Skeletal muscle satellite cell (primary cell): ENCODE measurements around the gene LTA4H.
"Not testable (repeated sequence)": the region's sequence is repeated elsewhere in the genome, so short reads cannot be mapped to it uniquely, and the experiment has no call there.

Experiments used
- H3K27me3 ChIP-seq: 2 replicates; pipeline ENCODE4 v1.7.0; 2013; ENCODE audit warnings: low read length; ENCODE audit not compliant: control insufficient read depth, insufficient read depth
- H3K36me3 ChIP-seq: 2 replicates; pipeline ENCODE4 v1.7.0; 2013; ENCODE audit warnings: mild to moderate bottlenecking, control low read depth, low read length; ENCODE audit not compliant: insufficient read depth
- H3K4me1 ChIP-seq: 2 replicates; pipeline ENCODE4 v1.7.0; 2013; ENCODE audit warnings: low read length; ENCODE audit not compliant: control insufficient read depth, insufficient read depth
- H3K4me2 ChIP-seq: 2 replicates; pipeline ENCODE4 v1.7.0; 2013; ENCODE audit warnings: mild to moderate bottlenecking, low read length
- H3K4me3 ChIP-seq: 2 replicates; pipeline ENCODE4 v1.7.0; 2013; ENCODE audit warnings: low read length
- H3K9ac ChIP-seq: 2 replicates; pipeline ENCODE4 v1.7.0; 2013; ENCODE audit warnings: mild to moderate bottlenecking, low read depth, low read length, moderate library complexity
- H3K9me3 ChIP-seq: replicated peaks from 2 replicates; pipeline ENCODE4 v1.7.0; 2013; ENCODE audit warnings: mild to moderate bottlenecking, control low read depth, low read length

The LTA4H gene

GRCh38 chr12:96069511-96070231 lies 34.3 kb upstream of the LTA4H start:
- H3K4me1 ChIP-seq, result peaks cover 3% of the 10 kb centered on the region
- H3K36me3 ChIP-seq, result no peaks in the 10 kb centered on the region
- no peak overlapping the region for H3K4me2 ChIP-seq

GRCh38 chr12:96068636-96069035 lies 33.2 kb upstream of the LTA4H start:
- Histone ChIP-seq H3K9ac (no peak overlapping the region), H3K4me2 (no peak overlapping the region), H3K4me1 (peaks cover 3% of the 10 kb centered on the region), H3K36me3 (no peaks in the 10 kb centered on the region), H3K9me3 (no peaks in the 10 kb centered on the region), H3K4me3 (no peak overlapping the region), H3K27me3 (no peaks in the 10 kb centered on the region)

More at GRCh38 chr12:96069511-96070231, 34.3 kb upstream of the LTA4H start:
- Histone ChIP-seq H3K9ac (no peak overlapping the region), H3K9me3 (no peaks in the 10 kb centered on the region), H3K27me3 (no peaks in the 10 kb centered on the region), H3K4me3 (no peak overlapping the region)

GRCh38 chr12:96068111-96068510 lies 32.7 kb upstream of the LTA4H start:
- Histone ChIP-seq H3K4me2 (no peak overlapping the region), H3K9me3 (no peaks in the 10 kb centered on the region), H3K27me3 (no peaks in the 10 kb centered on the region), H3K4me3 (no peak overlapping the region), H3K36me3 (no peaks in the 10 kb centered on the region), H3K9ac (no peak overlapping the region), H3K4me1 (no peaks in the 10 kb centered on the region)

- not testable (repeated sequence) for H3K9me3 ChIP-seq, H3K4me2 ChIP-seq, H3K4me3 ChIP-seq, H3K4me1 ChIP-seq, H3K36me3 ChIP-seq, H3K9ac ChIP-seq, H3K27me3 ChIP-seq
Measured at GRCh38 chr12:96065776-96066175, 30.4 kb upstream of the LTA4H start.

- no peak overlapping the region for H3K9ac ChIP-seq
- no peaks in the 10 kb centered on the region for H3K27me3 ChIP-seq
- H3K36me3 ChIP-seq, result no peaks in the 10 kb centered on the region
- no peaks in the 10 kb centered on the region for H3K9me3 ChIP-seq
- no peak overlapping the region for H3K4me3 ChIP-seq
- no peak overlapping the region for H3K4me2 ChIP-seq
- H3K4me1 ChIP-seq, result no peaks in the 10 kb centered on the region
Measured at GRCh38 chr12:96064966-96065365, 29.6 kb upstream of the LTA4H start.

GRCh38 chr12:96064271-96064670 lies 28.9 kb upstream of the LTA4H start:
- no peaks in the 10 kb centered on the region for H3K27me3 ChIP-seq
- no peak overlapping the region for H3K9ac ChIP-seq
- no peak overlapping the region for H3K4me3 ChIP-seq
- no peak overlapping the region for H3K4me2 ChIP-seq
- H3K9me3 ChIP-seq, result no peaks in the 10 kb centered on the region
- no peaks in the 10 kb centered on the region for H3K36me3 ChIP-seq
- no peaks in the 10 kb centered on the region for H3K4me1 ChIP-seq

- Histone ChIP-seq H3K4me3 (no peak overlapping the region), H3K9ac (no peak overlapping the region), H3K36me3 (no peaks in the 10 kb centered on the region), H3K4me1 (no peaks in the 10 kb centered on the region), H3K9me3 (no peaks in the 10 kb centered on the region), H3K4me2 (no peak overlapping the region), H3K27me3 (no peaks in the 10 kb centered on the region)
Measured at GRCh38 chr12:96063046-96063445, 27.7 kb upstream of the LTA4H start.

- no peaks in the 10 kb centered on the region for H3K36me3 ChIP-seq
- H3K27me3 ChIP-seq, result no peaks in the 10 kb centered on the region
- no peak overlapping the region for H3K4me2 ChIP-seq
- H3K4me1 ChIP-seq, result no peaks in the 10 kb centered on the region
- H3K9ac ChIP-seq, result no peak overlapping the region
- no peak overlapping the region for H3K4me3 ChIP-seq
- H3K9me3 ChIP-seq, result no peaks in the 10 kb centered on the region
Measured at GRCh38 chr12:96061864-96062453, 26.6 kb upstream of the LTA4H start.

- no peak overlapping the region for H3K4me2 ChIP-seq
- no peaks in the 10 kb centered on the region for H3K4me1 ChIP-seq
- H3K9ac ChIP-seq, result no peak overlapping the region
- no peaks in the 10 kb centered on the region for H3K36me3 ChIP-seq
- H3K27me3 ChIP-seq, result no peaks in the 10 kb centered on the region
- no peaks in the 10 kb centered on the region for H3K9me3 ChIP-seq
- no peak overlapping the region for H3K4me3 ChIP-seq
Measured at GRCh38 chr12:96061323-96061722, 25.9 kb upstream of the LTA4H start.

- Histone ChIP-seq H3K4me3 (no peak overlapping the region), H3K36me3 (no peaks in the 10 kb centered on the region), H3K27me3 (no peaks in the 10 kb centered on the region), H3K4me2 (no peak overlapping the region), H3K9me3 (no peaks in the 10 kb centered on the region), H3K4me1 (no peaks in the 10 kb centered on the region), H3K9ac (no peak overlapping the region)
Measured at GRCh38 chr12:96060041-96060440, 24.7 kb upstream of the LTA4H start.

- H3K9ac ChIP-seq, result no peak overlapping the region
- no peaks in the 10 kb centered on the region for H3K36me3 ChIP-seq
Measured at GRCh38 chr12:96057986-96058553, 22.7 kb upstream of the LTA4H start.

More at GRCh38 chr12:96057986-96058553, 22.7 kb upstream of the LTA4H start:
- no peak overlapping the region for H3K4me2 ChIP-seq
- no peaks in the 10 kb centered on the region for H3K27me3 ChIP-seq
- H3K4me3 ChIP-seq, result no peak overlapping the region
- H3K9me3 ChIP-seq, result no peaks in the 10 kb centered on the region
- H3K4me1 ChIP-seq, result no peaks in the 10 kb centered on the region
